Measurements from ENCODE around the gene PRKG1.

Gene PRKG1

GRCh38 chr10:51915031-51915542 lies 840.8 kb downstream of the PRKG1 start:
- DNase-seq: no peak

- DNase-seq: no peak
Observed at GRCh38 chr10:51918440-51918839, 844.2 kb downstream of the PRKG1 start.

DNA sequence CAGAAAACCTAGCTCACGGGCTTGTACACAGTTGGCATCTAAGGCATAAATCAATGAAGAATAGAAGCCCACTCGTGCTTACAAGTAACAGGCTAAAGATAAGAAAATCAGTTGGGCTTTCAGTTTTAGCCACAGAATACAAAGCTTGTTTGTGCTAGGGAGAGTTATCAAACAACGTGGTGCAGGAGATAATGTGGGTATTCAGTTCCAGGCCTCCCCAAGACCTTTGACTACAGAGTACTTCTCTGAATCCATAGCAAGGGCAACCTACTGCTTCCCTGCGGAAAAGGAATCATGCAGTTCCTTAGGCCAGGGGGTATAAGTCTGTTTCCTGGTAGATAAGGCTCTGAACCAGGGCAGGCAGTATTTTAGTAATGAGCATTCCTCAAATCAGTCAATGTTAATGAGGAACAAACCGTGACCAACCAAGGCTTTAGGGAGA lies 844.6 kb downstream of the PRKG1 start:
- no peak for DNase-seq

DNA sequence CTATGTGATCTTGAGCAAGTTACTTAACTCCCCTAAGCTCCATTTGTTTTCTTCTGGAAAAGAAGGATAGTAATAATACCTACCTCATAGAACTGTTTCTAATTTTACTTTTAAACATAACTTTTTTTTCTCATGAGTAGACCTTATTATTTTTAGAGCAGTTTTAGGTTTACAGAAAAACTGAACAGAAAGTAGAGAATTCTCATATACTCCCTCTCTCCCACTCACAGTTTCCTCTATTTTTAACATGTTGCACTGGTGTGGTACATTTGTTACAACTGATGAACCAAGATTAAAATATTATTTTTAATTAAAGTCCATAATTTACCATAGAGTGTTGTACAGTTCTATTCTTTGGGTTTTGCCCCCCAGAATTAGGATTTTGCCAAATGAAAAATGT lies 846.4 kb downstream of the PRKG1 start:
- DNase-seq: no peak

GRCh38 chr10:51924359-51924758 lies 850.1 kb downstream of the PRKG1 start:
- no peak for DNase-seq

GRCh38 chr10:51926337-51926736 lies 852.0 kb downstream of the PRKG1 start:
- DNase-seq: no peak

GRCh38 chr10:51928162-51928561 lies 853.9 kb downstream of the PRKG1 start:
- no peak for DNase-seq

DNA sequence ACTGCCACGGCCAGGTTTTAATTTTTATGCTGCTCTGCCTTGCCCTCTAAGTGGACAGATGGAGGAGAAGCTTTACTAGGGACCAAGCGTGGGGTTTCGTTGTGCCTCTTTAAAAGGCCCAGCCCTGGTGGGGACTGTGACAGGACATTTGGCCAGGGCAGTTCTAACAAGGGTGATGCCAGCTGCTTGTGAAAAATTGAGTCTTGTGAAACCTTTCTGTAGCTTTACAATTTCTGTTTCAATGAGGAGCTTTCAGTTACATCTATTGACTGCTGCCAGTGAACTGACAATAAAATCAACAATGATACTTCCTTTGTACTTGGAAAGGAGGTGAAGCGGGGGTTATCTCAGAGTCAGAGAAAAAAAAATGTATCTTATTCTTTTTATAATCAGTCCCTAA lies 858.2 kb downstream of the PRKG1 start:
- DNase-seq: no peak

DNA sequence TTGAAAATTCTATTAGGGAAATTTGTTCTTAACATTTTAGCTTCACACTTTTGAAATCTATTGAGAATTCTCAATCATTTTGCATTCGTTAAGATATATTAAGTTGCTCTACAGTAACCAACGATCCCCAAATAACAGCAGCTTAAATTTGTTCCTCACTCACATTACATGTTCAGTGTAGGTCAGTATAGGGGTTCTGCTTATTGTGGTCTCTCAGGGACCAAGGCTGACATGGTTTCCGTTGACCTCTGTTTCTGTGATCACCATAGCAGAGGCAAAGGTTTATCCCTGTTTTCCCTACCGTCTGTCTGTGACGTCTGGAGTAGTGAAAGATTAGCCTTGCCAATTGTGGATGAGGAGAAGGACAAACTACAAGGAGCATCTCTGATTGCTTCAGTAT lies 860.1 kb downstream of the PRKG1 start:
- no peak for DNase-seq

GRCh38 chr10:51935341-51935740 lies 861.1 kb downstream of the PRKG1 start:
- no peak for DNase-seq

- DNase-seq: no peak
Observed at GRCh38 chr10:51937308-51938140, 863.2 kb downstream of the PRKG1 start.

- DNase-seq: no peak
Observed at GRCh38 chr10:51950371-51950995, 876.2 kb downstream of the PRKG1 start.

GRCh38 chr10:51950996-51951555 lies 876.8 kb downstream of the PRKG1 start:
- no peak for DNase-seq

GRCh38 chr10:51951601-51952000 lies 877.3 kb downstream of the PRKG1 start:
- DNase-seq: no peak

- DNase-seq: no peak
Observed at GRCh38 chr10:51952056-51952455, 877.8 kb downstream of the PRKG1 start.

- no peak for DNase-seq
Observed at GRCh38 chr10:51955696-51956095, 881.4 kb downstream of the PRKG1 start.

- DNase-seq: no peak
Observed at GRCh38 chr10:51956822-51957221, 882.5 kb downstream of the PRKG1 start.

- DNase-seq: no peak
Observed at GRCh38 chr10:51960494-51960895, 886.2 kb downstream of the PRKG1 start.

DNA sequence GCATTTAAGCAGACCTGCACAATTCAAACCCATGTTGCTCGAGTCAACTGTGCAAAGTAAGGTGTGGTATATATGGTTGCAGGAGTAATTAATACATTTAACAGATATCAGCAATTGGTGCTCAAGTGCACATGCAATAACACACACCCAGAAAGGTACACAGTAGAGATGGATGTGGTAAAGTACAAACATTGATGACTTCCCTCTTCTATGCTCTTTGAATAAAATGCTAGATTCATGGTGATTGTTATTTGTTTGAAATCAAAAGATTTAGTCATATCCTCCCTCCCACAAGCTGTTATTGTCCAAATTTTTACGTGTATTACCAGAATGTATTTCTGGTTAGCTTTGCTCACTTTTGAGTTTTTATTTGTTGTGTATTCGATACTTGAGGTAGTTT lies 887.1 kb downstream of the PRKG1 start:
- DNase-seq: no peak

DNA sequence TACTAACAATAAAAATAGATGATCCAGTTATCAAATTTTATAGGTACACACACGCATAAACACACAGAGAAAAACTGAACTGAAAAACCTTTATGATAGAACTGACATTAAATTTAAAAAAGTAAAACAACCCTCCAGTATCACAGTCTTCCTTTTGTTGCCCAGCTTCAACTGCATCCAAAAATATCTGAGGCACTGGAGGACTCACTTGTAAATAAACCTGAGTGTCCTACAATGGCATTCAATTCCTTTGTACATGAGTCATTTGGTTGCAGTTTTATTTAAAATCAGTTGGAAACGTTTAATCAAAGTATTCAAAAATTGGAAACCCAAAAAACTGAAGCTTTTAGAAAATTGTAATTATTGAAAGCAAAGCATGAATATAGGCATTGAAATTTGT lies 890.3 kb downstream of the PRKG1 start:
- DNase-seq: no peak

GRCh38 chr10:51965451-51965850 lies 891.2 kb downstream of the PRKG1 start:
- DNase-seq: no peak

- DNase-seq: no peak
Observed at GRCh38 chr10:51972733-51973346, 898.6 kb downstream of the PRKG1 start.

- DNase-seq: no peak
Observed at GRCh38 chr10:51980752-51981151, 906.5 kb downstream of the PRKG1 start.

DNA sequence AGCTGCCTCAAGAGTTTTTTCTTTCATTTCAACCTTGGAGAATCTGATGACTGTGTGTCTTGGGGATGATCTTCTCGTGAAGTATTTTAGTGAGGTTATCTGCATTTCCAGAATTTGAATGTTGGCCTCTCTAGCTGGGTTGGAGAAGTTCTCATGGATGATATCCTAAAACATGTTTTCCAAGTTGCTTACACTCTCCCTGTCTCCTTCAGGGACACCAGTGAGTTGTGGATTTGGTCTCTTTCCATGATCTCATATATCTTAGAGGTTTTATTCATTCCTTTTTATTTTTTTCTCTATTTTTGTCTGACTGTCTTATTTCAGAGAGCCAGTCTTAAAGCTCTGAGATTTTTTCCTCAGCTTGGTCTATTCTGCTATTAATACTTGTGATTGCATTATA lies 907.4 kb downstream of the PRKG1 start:
- DNase-seq: no peak

Measured in activated CD4-positive, CD25-positive, alpha-beta regulatory T cell (primary cell).